ENCODE data around the gene NR4A1.

GRCh38 chr12:52091061-52091460, 39.8 kb downstream of the NR4A1 start:
- TF ChIP-seq CTCF (IDR thresholded peaks at IDR 0.05) (no peak), POLR2A (IDR thresholded peaks at IDR 0.05) (no peak), EP300 (IDR thresholded peaks at IDR 0.05) (no peak)
